Esophagus squamous epithelium (tissue), 4 donors: ENCODE data around the gene SERPINB7.
"Not testable (repeated sequence)": the region's sequence is repeated elsewhere in the genome, so short reads cannot be mapped to it uniquely, and the experiment has no call there.

ENCODE experiments used
- POLR2A ChIP-seq, 4 donors: fragments of 450-650 bp; IDR thresholded peaks; one replicate each; pipeline ENCODE4 v1.6.1; 2017; ENCODE audit warnings: antibody characterized with exemption in 4 of 4, mild to moderate bottlenecking in 4 of 4, moderate library complexity in 3 of 4
- TF ChIP-seq, protein P1 (sequence below), 6 experiments: fragments of 450-650 bp in 4 of 6; fragments of 200-600 bp in 2 of 6; sonication (generic) in 2 of 6; IDR thresholded peaks; one replicate each; pipeline ENCODE4 v1.5.1; 2016 to 2019; ENCODE audit warnings: antibody characterized with exemption in 6 of 6, mild to moderate bottlenecking in 4 of 6, moderate library complexity in 4 of 6

DNA sequence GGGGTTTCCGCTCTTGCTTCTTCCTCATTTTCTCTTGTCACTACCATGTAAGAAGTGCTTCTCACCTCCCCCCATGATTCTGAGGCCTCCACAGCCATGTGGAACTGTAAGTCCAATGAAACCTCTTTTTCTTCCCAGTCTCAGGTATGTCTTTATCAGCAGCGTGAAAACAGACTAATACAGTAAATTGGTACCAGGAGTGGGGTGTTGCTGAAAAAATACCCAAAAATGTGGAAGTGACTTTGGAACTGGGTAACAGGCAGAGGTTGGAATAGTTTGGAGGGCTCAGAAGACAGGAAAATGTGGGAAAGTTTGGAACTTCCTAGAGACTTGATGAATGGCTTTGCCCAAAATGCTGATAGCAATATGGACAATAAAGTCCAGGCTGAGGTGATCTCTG, 15.4 kb upstream of the SERPINB7 start:
- TF ChIP-seq, protein P1, sequence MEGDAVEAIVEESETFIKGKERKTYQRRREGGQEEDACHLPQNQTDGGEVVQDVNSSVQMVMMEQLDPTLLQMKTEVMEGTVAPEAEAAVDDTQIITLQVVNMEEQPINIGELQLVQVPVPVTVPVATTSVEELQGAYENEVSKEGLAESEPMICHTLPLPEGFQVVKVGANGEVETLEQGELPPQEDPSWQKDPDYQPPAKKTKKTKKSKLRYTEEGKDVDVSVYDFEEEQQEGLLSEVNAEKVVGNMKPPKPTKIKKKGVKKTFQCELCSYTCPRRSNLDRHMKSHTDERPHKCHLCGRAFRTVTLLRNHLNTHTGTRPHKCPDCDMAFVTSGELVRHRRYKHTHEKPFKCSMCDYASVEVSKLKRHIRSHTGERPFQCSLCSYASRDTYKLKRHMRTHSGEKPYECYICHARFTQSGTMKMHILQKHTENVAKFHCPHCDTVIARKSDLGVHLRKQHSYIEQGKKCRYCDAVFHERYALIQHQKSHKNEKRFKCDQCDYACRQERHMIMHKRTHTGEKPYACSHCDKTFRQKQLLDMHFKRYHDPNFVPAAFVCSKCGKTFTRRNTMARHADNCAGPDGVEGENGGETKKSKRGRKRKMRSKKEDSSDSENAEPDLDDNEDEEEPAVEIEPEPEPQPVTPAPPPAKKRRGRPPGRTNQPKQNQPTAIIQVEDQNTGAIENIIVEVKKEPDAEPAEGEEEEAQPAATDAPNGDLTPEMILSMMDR (IDR thresholded peaks at IDR 0.05), result not testable (repeated sequence)
- TF ChIP-seq POLR2A (IDR thresholded peaks at IDR 0.05), result not testable (repeated sequence)
